Activated CD8-positive, alpha-beta T cell treated with anti-CD3 and anti-CD28 coated beads, Interleukin-2, amount 10 ng/mL, durations not matched to agents 7 days and 5 days (primary cell): ENCODE data around the gene NAPSA. TPM values are rescaled to one million over a fixed set of nuclear protein-coding genes. Genes with fewer than 3 reads are reported as not detected.

Experiments used
- ATAC-seq: fragments of 150-1000 bp; cut with Tn5 transposase; one replicate; pipeline ENCODE4 v1.10.0; 2021; ENCODE audit warnings: moderate library complexity
- CTCF ChIA-PET: fragments of 350-600 bp; sonication (Branson Sonifier 250); formaldehyde crosslinking; loops from one replicate; lab custom pipeline; 2021; ENCODE audit warnings: antibody characterized with exemption; lab: Charles Lee
- POLR2A ChIA-PET: fragments of 350-600 bp; sonication (Branson Sonifier 250); formaldehyde crosslinking; loops from one replicate; lab custom pipeline; 2021; ENCODE audit warnings: antibody characterized with exemption; lab: Charles Lee
- DNase-seq: peaks from one replicate; pipeline ENCODE4 v3.0.0-alpha.2; 2020
- H3K27ac Mint-ChIP-seq: one replicate; pipeline ENCODE4 v1.8.0; 2021; ENCODE audit warnings: mild to moderate bottlenecking, mixed read lengths
- H3K27me3 Mint-ChIP-seq: one replicate; pipeline ENCODE4 v1.8.0; 2021; ENCODE audit warnings: low read depth, mixed read lengths
- H3K36me3 Mint-ChIP-seq: one replicate; pipeline ENCODE4 v1.8.0; 2021; ENCODE audit warnings: low read depth, mixed read lengths
- H3K4me1 Mint-ChIP-seq: one replicate; pipeline ENCODE4 v1.8.0; 2021; ENCODE audit warnings: low read depth, mixed read lengths
- H3K4me3 Mint-ChIP-seq: one replicate; pipeline ENCODE4 v1.8.0; 2021; ENCODE audit warnings: mild to moderate bottlenecking, mixed read lengths
- H3K9me3 Mint-ChIP-seq: one replicate; pipeline ENCODE4 v1.8.0; 2022; ENCODE audit warnings: mixed read lengths; ENCODE audit not compliant: insufficient read depth
- total RNA-seq, 2 experiments: library from RNA; stranded (reverse); gene quantifications; one replicate each; pipeline ENCODE4 v1.2.3, GENCODE V29; 2021

NAPSA gene
- total RNA-seq, 2 experiments from 2014 or later: 0.73 to 1.2 TPM

GRCh38 chr19:50317115-50317514, 48.3 kb downstream of the NAPSA start:
- CTCF ChIA-PET: no interaction called here
- Mint-ChIP-seq H3K36me3 (no peaks in the 10 kb centered on the region), H3K27me3 (peaks cover 37% of the 10 kb centered on the region), H3K27ac (no peak overlapping the region), H3K4me1 (peaks cover 9% of the 10 kb centered on the region), H3K9me3 (no peaks in the 10 kb centered on the region), H3K4me3 (no peak overlapping the region)
- POLR2A ChIA-PET: no interaction called here
- DNase-seq (no peak), ATAC-seq (no peak)

- peak; percentile 44 for ATAC-seq
- Mint-ChIP-seq H3K27me3 (peaks cover 40% of the 10 kb centered on the region), H3K4me3 (no peak overlapping the region), H3K27ac (no peak overlapping the region), H3K9me3 (no peaks in the 10 kb centered on the region), H3K4me1 (peaks cover 9% of the 10 kb centered on the region), H3K36me3 (no peaks in the 10 kb centered on the region)
- ChIA-PET CTCF (no interaction called here), POLR2A (no interaction called here)
- no peak for DNase-seq
These were observed 49.5 kb downstream of the NAPSA start for GRCh38 chr19:50315773-50316448.

- ATAC-seq (no peak), DNase-seq (no peak)
- Mint-ChIP-seq H3K36me3 (no peaks in the 10 kb centered on the region), H3K4me1 (peaks cover 9% of the 10 kb centered on the region), H3K27me3 (peaks cover 47% of the 10 kb centered on the region), H3K9me3 (no peaks in the 10 kb centered on the region), H3K27ac (no peak overlapping the region), H3K4me3 (no peak overlapping the region)
- CTCF ChIA-PET: no interaction called here
- POLR2A ChIA-PET: no interaction called here
These were observed 50.4 kb downstream of the NAPSA start for GRCh38 chr19:50314724-50315708.

GRCh38 chr19:50313812-50314536, 51.5 kb downstream of the NAPSA start:
- POLR2A ChIA-PET: no interaction called here
- Mint-ChIP-seq H3K9me3 (no peaks in the 10 kb centered on the region), H3K27me3 (peaks cover 50% of the 10 kb centered on the region), H3K36me3 (no peaks in the 10 kb centered on the region), H3K27ac (no peak overlapping the region), H3K4me1 (peaks cover 9% of the 10 kb centered on the region), H3K4me3 (no peak overlapping the region)
- DNase-seq: no peak
- CTCF ChIA-PET: no interaction called here
- ATAC-seq: no peak

GRCh38 chr19:50312967-50313811, 52.2 kb downstream of the NAPSA start:
- Mint-ChIP-seq H3K27ac (no peak overlapping the region), H3K9me3 (no peaks in the 10 kb centered on the region), H3K27me3 (peaks cover 56% of the 10 kb centered on the region), H3K4me1 (peaks cover 9% of the 10 kb centered on the region), H3K36me3 (no peaks in the 10 kb centered on the region), H3K4me3 (no peak overlapping the region)
- no peak for DNase-seq
- POLR2A ChIA-PET: no interaction called here
- CTCF ChIA-PET: no interaction called here
- no peak for ATAC-seq

GRCh38 chr19:50311723-50312635, 53.5 kb downstream of the NAPSA start:
- no peak overlapping the region for H3K4me3 Mint-ChIP-seq
- H3K27ac Mint-ChIP-seq: no peak overlapping the region
- H3K27me3 Mint-ChIP-seq: peaks cover 52% of the 10 kb centered on the region
- CTCF ChIA-PET: no interaction called here
- ATAC-seq (no peak), DNase-seq (no peak)
- H3K36me3 Mint-ChIP-seq: no peaks in the 10 kb centered on the region
- POLR2A ChIA-PET: no interaction called here
- peaks cover 9% of the 10 kb centered on the region for H3K4me1 Mint-ChIP-seq
- no peaks in the 10 kb centered on the region for H3K9me3 Mint-ChIP-seq

GRCh38 chr19:50310759-50311465, 54.5 kb downstream of the NAPSA start:
- no peak overlapping the region for H3K27ac Mint-ChIP-seq
- H3K36me3 Mint-ChIP-seq: no peaks in the 10 kb centered on the region
- no peak for DNase-seq
- H3K9me3 Mint-ChIP-seq: no peaks in the 10 kb centered on the region
- H3K4me1 Mint-ChIP-seq: peaks cover 6% of the 10 kb centered on the region
- H3K27me3 Mint-ChIP-seq: peaks cover 48% of the 10 kb centered on the region
- ChIA-PET CTCF (no interaction called here), POLR2A (no interaction called here)
- ATAC-seq: no peak
- H3K4me3 Mint-ChIP-seq: no peak overlapping the region

GRCh38 chr19:50309396-50310125, 55.9 kb downstream of the NAPSA start:
- ATAC-seq (no peak), DNase-seq (no peak)
- Mint-ChIP-seq H3K27me3 (peaks cover 40% of the 10 kb centered on the region), H3K4me3 (no peak overlapping the region), H3K27ac (no peak overlapping the region), H3K4me1 (no peaks in the 10 kb centered on the region), H3K9me3 (no peaks in the 10 kb centered on the region), H3K36me3 (no peaks in the 10 kb centered on the region)
- ChIA-PET POLR2A (no interaction called here), CTCF (no interaction called here)

GRCh38 chr19:50308991-50309390, 56.4 kb downstream of the NAPSA start:
- CTCF ChIA-PET: no interaction called here
- peaks cover 35% of the 10 kb centered on the region for H3K27me3 Mint-ChIP-seq
- no peaks in the 10 kb centered on the region for H3K9me3 Mint-ChIP-seq
- DNase-seq (no peak), ATAC-seq (no peak)
- POLR2A ChIA-PET: no interaction called here
- no peaks in the 10 kb centered on the region for H3K36me3 Mint-ChIP-seq
- H3K4me3 Mint-ChIP-seq: no peak overlapping the region
- no peak overlapping the region for H3K27ac Mint-ChIP-seq
- no peaks in the 10 kb centered on the region for H3K4me1 Mint-ChIP-seq
